Upper lobe of left lung (tissue), 6 donors: Measurements from ENCODE around the gene EBF4. TPM values are rescaled to one million over a fixed set of nuclear protein-coding genes. Genes with fewer than 3 reads are reported as not detected.

Source experiments
- ATAC-seq, 2 donors: fragments of 200-7000 bp; cut with Tn5 transposase; one replicate each; pipeline ENCODE4 v1.9.1; 2022; ENCODE audit warnings: mild to moderate bottlenecking in 2 of 2, moderate library complexity in 2 of 2; ENCODE audit not compliant: low FRiP score in 2 of 2
- DNase-seq, 2 donors: peaks; one replicate each; pipeline ENCODE4 v3.0.0-alpha.2; 2019 to 2020
- H3K27ac ChIP-seq, 4 donors: fragments of 200-600 bp; sonication (generic); one replicate each; pipeline ENCODE4 v1.5.1; 2016 to 2019
- H3K27me3 ChIP-seq, 4 donors: fragments of 200-600 bp; sonication (generic); one replicate each; pipeline ENCODE4 v1.5.1; 2017 to 2019
- H3K36me3 ChIP-seq, 4 donors: fragments of 200-600 bp; sonication (generic); one replicate each; pipeline ENCODE4 v1.5.1; 2016 to 2019
- H3K4me1 ChIP-seq, 4 donors: fragments of 200-600 bp; sonication (generic); one replicate each; pipeline ENCODE4 v1.5.1; 2018 to 2019
- H3K4me3 ChIP-seq, 4 donors: fragments of 200-600 bp; sonication (generic); one replicate each; pipeline ENCODE4 v1.5.1; 2017 to 2019; ENCODE audit warnings: mild to moderate bottlenecking in 2 of 4, moderate library complexity in 1 of 4
- H3K9me3 ChIP-seq, 4 donors: fragments of 200-600 bp; sonication (generic); one replicate each; pipeline ENCODE4 v1.5.1; 2018 to 2019
- EP300 ChIP-seq, 4 donors: sonication (generic); formaldehyde crosslinking; IDR thresholded peaks; one replicate each; pipeline ENCODE4 v1.5.1; 2017; ENCODE audit warnings: antibody characterized with exemption in 4 of 4, control low read depth in 2 of 4
- POLR2A ChIP-seq, 4 donors: fragments of 450-650 bp; IDR thresholded peaks; one replicate each; pipeline ENCODE4 v1.5.1; 2016 to 2017; ENCODE audit warnings: antibody characterized with exemption in 4 of 4, mild to moderate bottlenecking in 2 of 4
- POLR2AphosphoS5 ChIP-seq, 2 donors: sonication (generic); formaldehyde crosslinking; IDR thresholded peaks; one replicate each; pipeline ENCODE4 v1.5.1; 2017; ENCODE audit warnings: antibody characterized with exemption in 2 of 2
- WGBS, 2 donors: methylation state at CpG; one replicate each; pipeline ENCODE4 v1.1.5; 2017 to 2018; 5-methylcytosine and 5-hydroxymethylcytosine counted together
- total RNA-seq, 6 donors: library from RNA; depleted of rRNA in 4 of 6; stranded (reverse); fragments of >200 nt in 4 of 6; gene quantifications; one replicate each; pipeline versions ENCODE4 v1.1.0 to v1.2.1, GENCODE V29; 2016 to 2021
- TF ChIP-seq, protein P1 (sequence below), 6 experiments: fragments of 450-650 bp in 4 of 6; fragments of 200-600 bp in 2 of 6; sonication (generic) in 2 of 6; IDR thresholded peaks; one replicate each; pipeline ENCODE4 v1.5.1; 2016 to 2019; ENCODE audit warnings: antibody characterized with exemption in 6 of 6
- donor health status: DM: no; HTN: no; CAD: no; lungs with moderate emphysema.
- donor health status: DM: no; HTN: yes; CAD: no; lungs with severe emphysema.

The EBF4 gene
- total RNA-seq, 6 donors from 2014 or later: 7.8 to 23.7 (median 12.9) TPM

DNA sequence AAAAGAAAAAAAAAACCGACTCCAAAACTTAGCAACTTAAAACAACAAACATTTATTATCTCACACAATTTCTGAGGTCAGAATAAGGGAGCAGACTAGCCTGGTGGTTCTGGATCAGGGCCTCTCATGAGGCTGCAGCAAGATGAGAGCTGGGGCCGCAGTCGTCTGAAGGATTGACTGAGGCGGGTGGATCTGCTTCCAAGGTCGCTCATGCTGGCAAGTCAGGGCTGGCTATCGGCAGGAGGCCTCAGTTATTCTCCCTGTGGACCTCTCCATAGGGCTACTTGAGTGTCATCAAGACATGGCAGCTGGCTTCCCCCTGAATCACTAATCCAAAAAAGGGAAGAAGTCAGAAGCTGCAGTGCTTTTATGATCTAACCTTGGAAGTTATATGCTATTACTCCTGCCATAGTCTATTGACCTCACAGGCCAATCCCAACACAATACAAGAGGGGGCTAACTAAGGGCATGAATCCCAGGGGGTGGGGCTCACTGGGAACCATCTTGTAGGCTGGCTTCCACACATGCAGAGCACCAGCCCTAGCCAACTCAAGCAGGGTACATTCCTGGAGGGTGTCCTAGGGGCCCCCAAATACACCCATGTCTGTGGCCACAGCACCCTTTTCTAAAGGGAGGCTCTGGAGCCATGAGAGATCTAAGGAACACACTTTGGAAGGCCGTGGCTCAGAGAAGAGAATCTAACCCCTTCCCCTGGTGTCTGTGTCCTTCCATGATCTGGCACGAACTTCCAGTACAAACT, 11.3 kb downstream of the EBF4 start:
- ATAC-seq: no peak
- WGBS, 2 donors: 83 to 91% methylated on average over 8 of the region's 8 CpGs

DNA sequence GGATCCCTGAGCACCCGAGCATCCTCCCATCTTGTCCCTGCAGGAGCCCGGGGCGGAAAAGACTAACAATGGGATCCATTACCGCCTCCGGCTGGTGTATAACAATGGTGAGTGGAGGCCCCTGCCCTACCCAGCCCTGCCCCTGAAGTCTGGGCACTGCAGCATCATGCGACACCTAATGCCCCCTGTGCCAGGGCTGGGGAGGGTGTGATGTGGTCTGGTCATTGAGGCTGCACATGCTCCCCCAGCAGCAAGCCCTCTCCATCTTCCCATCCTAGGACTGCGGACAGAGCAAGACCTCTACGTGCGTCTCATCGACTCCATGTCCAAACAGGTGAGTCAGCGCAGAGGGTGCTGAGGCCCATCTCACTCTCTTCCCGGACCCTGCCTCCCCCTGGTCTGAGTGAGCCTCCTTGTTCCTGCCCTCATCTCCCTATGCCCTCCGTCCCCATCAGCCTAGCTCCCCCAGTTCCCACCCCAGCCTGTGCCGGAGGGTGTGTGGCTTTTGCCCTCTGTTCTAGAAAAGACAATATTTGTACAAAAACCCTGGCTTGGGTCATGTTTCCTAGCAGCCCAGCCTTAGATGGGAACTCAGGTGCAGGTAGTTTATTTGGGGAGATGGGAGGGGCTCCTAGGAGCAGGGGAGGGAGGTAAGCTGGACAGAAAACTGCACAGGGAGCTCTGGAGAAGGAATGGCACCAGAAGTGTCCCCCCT, 13.5 kb downstream of the EBF4 start:
- TF ChIP-seq, protein P1, sequence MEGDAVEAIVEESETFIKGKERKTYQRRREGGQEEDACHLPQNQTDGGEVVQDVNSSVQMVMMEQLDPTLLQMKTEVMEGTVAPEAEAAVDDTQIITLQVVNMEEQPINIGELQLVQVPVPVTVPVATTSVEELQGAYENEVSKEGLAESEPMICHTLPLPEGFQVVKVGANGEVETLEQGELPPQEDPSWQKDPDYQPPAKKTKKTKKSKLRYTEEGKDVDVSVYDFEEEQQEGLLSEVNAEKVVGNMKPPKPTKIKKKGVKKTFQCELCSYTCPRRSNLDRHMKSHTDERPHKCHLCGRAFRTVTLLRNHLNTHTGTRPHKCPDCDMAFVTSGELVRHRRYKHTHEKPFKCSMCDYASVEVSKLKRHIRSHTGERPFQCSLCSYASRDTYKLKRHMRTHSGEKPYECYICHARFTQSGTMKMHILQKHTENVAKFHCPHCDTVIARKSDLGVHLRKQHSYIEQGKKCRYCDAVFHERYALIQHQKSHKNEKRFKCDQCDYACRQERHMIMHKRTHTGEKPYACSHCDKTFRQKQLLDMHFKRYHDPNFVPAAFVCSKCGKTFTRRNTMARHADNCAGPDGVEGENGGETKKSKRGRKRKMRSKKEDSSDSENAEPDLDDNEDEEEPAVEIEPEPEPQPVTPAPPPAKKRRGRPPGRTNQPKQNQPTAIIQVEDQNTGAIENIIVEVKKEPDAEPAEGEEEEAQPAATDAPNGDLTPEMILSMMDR (IDR thresholded peaks at IDR 0.05): no peak
- TF ChIP-seq EP300 (IDR thresholded peaks at IDR 0.05) (no peak), POLR2A (IDR thresholded peaks at IDR 0.05) (no peak), POLR2AphosphoS5 (IDR thresholded peaks at IDR 0.05) (no peak)
- no peaks in the 10 kb centered on the region for H3K9me3 ChIP-seq
- ATAC-seq (no peak), DNase-seq (peak in 1 of 2 donors; percentile 10)
- no peak overlapping the region for H3K4me3 ChIP-seq
- 87 to 88% methylated on average over 13 to 14 of the region's 14 CpGs for WGBS, 2 donors
- H3K27ac ChIP-seq: no peak overlapping the region
- peaks cover 0 to 5% (median 0%) of the 10 kb centered on the region in 4 donors for H3K36me3 ChIP-seq
- no peaks in the 10 kb centered on the region for H3K27me3 ChIP-seq
- H3K4me1 ChIP-seq: no peaks in the 10 kb centered on the region

More for the DNA sequence above, 11.3 kb downstream of the EBF4 start:
- H3K9me3 ChIP-seq: no peaks in the 10 kb centered on the region
- H3K27ac ChIP-seq: no peak overlapping the region
- no peaks in the 10 kb centered on the region for H3K4me1 ChIP-seq
- H3K27me3 ChIP-seq: no peaks in the 10 kb centered on the region
- peaks cover 0 to 5% (median 0%) of the 10 kb centered on the region in 4 donors for H3K36me3 ChIP-seq
- TF ChIP-seq EP300 (IDR thresholded peaks at IDR 0.05) (no peak), POLR2A (IDR thresholded peaks at IDR 0.05) (no peak), POLR2AphosphoS5 (IDR thresholded peaks at IDR 0.05) (no peak)
- TF ChIP-seq, protein P1 (IDR thresholded peaks at IDR 0.05): no peak
- H3K4me3 ChIP-seq: no peak overlapping the region
- DNase-seq: no peak

DNA sequence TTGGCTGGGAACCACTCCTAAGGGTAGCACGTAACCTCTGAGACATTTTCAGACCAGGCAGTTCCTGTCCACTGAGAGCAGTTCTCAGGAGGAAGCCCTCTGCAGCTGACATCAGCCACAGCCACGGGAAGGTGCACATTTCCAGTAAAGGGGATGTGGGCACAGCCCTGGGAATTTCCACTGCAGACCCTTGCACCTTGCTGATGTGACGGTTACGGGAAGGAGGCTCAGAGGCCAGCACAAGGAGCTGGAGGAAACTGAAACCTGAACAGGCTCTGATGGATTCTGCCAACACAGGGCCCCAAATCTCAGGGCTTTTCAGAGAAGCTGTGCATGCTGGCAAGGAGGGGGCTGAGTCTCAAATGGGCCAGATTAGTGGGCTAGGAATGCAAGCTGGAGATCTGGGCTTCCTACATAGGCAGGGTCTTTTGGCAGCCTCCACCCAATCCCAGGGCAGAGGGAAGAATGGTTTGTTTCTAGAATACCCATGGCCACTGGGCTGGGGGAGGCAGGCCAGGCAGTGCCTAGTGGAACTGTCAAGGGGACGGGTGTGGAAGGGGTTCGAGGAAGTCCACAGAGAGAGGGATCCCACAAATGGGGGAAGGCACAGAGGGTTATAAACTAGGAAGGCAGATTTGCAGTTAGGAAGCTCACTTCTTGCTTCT, 14.2 kb downstream of the EBF4 start:
- Histone ChIP-seq H3K36me3 (peaks cover 0 to 5% (median 0%) of the 10 kb centered on the region in 4 donors), H3K4me1 (no peaks in the 10 kb centered on the region), H3K9me3 (no peaks in the 10 kb centered on the region), H3K4me3 (no peak overlapping the region), H3K27ac (no peak overlapping the region), H3K27me3 (no peaks in the 10 kb centered on the region)
- 68 to 69% methylated on average over 4 to 6 of the region's 6 CpGs for WGBS, 2 donors
- DNase-seq: no peak
- TF ChIP-seq POLR2A (IDR thresholded peaks at IDR 0.05): no peak
- TF ChIP-seq, protein P1 (IDR thresholded peaks at IDR 0.05): no peak
- TF ChIP-seq POLR2AphosphoS5 (IDR thresholded peaks at IDR 0.05): no peak
- TF ChIP-seq EP300 (IDR thresholded peaks at IDR 0.05): no peak
- peak in 1 of 2 donors; percentile 3 for ATAC-seq

DNA sequence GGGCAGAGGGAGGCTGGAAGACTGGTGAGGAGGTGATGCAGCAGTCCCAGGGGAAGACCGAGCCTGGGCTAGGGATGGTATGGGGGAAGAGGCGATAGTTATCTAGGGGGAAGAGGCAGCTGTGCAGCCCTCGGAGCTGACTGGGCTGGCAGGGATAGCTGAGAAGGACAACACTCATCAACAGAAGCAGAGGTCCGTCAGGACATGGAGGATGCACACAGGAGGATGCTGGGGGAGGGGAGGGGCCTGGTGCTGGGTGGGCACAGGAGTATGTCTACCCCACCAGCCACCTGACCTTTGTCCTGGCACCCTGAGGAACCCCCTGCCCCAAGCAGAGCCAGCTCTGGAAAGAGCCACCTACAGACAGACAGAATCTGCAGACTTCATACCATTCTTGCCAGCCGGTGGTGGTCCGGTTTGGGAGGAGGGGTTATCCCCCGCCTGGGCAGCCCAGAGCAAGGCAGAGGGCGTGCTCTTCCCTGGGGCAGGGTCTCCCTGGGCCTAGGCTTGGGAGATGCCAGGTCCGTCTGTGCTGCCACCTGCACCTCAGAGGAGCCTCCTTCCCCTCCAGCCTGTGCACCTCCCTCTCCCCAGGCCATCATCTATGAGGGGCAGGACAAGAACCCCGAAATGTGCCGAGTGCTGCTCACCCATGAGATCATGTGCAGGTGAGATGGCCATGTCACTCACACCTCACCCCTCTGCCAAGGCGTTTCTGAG, 14.9 kb downstream of the EBF4 start:
- 76 to 81% methylated on average over 4 to 10 of the region's 12 CpGs for WGBS, 2 donors
- H3K36me3 ChIP-seq: peaks cover 0 to 5% (median 0%) of the 10 kb centered on the region in 4 donors
- no peaks in the 10 kb centered on the region for H3K27me3 ChIP-seq
- no peaks in the 10 kb centered on the region for H3K9me3 ChIP-seq
- TF ChIP-seq, protein P1 (IDR thresholded peaks at IDR 0.05): no peak
- TF ChIP-seq POLR2A (IDR thresholded peaks at IDR 0.05) (no peak), POLR2AphosphoS5 (IDR thresholded peaks at IDR 0.05) (no peak), EP300 (IDR thresholded peaks at IDR 0.05) (no peak)
- H3K27ac ChIP-seq: no peak overlapping the region
- no peak overlapping the region for H3K4me3 ChIP-seq
- ATAC-seq (peak; percentile 11 to 28), DNase-seq (peak in 1 of 2 donors; percentile 33)
- H3K4me1 ChIP-seq: no peaks in the 10 kb centered on the region
